DMS 273 (cell line): Measurements from ENCODE around the gene RMI2.

Experiments
- DNase-seq: peaks from one replicate; lab custom pipeline; 2025; ENCODE audit not compliant: unreplicated experiment; lab: John Stamatoyannopoulos, UW

Gene RMI2

DNA sequence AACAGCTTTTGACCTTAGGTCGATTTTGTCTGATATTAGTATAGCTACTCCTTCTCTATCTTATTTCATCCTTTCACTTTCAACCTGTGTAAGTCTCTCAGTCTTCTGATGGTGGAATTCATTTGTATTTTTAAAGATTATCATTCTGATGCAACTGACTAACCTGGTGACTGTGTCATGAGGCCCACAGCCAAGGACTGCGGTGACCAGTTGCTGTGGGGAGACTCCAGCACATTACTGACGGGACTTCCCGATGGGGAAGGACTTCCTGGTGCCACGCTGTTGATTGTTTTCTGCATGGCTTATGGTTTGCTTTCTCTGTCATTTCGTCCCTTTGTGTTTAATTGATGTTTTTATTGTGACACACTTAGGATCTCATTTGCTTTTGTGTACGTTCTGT is 34.2 kb downstream of the RMI2 start:
- DNase-seq: no peak

- no peak for DNase-seq
Measured at GRCh38 chr16:11380836-11381235, 35.6 kb downstream of the RMI2 start.

DNA sequence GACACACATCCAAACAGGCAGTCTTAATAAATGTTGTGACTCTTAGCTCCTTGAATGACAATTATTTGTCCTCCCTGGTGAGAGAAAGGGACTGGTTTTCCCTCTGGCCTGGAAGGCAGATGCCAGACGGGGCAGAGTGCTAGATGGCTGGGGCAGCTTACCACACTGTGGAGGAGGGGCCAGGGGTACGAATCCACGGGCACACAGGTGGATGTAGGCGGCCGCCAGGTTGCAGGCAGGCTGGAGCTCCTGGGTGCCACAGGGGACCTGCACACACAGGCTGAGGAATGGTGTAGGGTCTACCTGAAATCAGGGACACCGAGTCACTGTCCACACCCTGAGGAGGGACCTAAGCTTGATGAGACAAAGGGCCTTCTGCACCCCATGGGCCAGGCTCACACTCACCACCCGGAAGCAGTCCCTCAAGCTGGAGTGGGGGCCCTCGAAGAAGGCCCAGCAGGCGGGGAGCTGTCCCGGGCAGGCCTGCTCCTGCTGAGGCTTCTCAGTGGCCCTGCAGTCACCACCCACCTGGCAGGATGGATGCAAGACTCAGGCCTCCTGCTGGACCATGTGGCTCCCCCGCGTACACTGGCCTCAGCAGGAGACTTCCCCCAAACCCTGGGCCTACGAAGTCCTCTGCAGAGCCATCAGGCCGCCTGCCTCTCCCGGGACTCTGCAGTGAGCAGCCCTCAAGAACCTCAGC is 38.4 kb downstream of the RMI2 start:
- no peak for DNase-seq

- no peak for DNase-seq
Measured at GRCh38 chr16:11384184-11384955, 39.1 kb downstream of the RMI2 start.

GRCh38 chr16:11384956-11385586 is 39.8 kb downstream of the RMI2 start:
- DNase-seq: no peak

- no peak for DNase-seq
Measured at GRCh38 chr16:11386054-11386680, 40.9 kb downstream of the RMI2 start.

DNA sequence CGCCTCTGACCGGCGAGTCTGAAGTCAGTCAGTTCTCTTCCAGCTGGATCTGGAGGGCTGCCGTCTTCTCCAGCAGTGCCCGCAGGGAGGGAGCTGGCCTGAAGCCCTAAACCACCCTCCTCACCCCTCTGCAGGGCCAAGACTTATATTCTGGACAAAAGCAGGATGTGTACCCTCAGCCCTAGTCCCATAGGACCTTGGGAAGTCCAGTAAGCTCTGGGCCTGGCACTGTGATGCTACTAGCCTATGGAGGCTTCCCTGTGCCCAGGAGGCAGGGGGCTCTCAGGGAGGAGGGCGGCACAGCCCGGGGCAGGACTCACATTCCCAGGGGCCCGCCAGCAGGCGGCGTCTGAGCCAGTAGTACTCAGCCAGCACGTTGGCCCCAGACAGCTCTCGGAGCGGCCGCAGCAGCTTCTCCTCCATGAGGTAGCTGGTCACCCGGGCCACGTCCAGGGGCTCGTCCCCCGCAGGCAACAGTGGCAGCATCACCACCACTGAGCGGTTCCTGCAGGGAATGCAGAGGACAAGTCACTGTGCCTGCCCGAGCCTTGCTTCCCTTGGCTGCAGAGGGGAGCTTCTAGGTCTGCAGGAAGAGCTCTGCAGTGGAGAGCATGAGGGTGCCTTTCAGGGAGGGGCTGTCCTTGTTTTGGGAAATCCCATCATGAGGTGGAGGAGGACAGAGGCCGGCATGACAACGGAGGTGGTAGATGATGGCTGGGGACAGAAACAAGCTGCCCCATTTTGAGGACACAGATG is 41.7 kb downstream of the RMI2 start:
- DNase-seq: peak; percentile 74

- DNase-seq: no peak
Measured at GRCh38 chr16:11389083-11389482, 43.8 kb downstream of the RMI2 start.

DNA sequence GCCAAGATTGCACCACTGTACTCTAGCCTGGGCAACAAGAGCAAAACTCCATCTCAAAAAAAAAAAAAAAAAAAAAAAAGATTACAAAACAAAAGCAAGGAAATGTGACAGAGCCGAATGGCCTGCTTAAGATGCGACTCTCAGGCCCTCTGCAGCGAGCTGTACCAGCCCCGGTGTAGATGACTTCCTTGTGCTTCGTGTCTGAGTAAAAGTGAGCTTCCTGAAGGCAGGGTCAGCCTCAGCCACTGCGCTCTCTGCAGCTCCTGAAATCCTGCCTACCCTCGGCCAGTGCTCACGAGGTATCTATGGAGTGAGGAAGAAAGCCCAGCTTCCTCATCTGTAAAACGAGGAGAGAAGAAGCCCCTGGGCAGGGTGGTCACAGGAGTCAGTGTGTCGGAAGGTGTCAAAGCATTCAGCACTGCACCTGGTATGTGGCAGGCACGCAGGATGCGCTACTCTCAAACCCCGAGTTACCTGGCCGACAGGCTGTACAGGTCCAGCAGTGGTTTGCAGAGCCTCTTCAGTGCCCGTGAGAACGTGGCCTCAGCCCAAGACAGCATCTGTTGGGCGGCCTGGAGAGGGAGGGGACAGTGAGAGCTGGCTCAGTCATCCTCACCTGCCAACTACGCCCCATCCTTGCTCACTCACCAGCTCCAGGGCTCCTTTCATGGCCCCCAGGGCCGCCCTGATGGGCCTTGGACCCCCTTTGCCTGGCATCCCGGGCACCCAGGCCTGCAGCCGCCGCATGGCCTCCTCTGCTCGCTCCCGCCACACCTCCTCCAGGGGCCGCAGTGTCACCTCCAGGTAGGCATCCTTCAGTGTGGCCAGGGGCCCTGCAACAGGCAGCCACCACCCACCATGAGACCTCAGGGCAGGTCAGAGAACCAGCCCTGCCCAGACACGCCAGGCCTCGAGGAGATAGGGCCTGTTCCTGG is 44.6 kb downstream of the RMI2 start:
- no peak for DNase-seq

GRCh38 chr16:11390573-11391495 is 45.6 kb downstream of the RMI2 start:
- DNase-seq: peak; percentile 35

- DNase-seq: no peak
Measured at GRCh38 chr16:11391576-11391975, 46.3 kb downstream of the RMI2 start.

DNA sequence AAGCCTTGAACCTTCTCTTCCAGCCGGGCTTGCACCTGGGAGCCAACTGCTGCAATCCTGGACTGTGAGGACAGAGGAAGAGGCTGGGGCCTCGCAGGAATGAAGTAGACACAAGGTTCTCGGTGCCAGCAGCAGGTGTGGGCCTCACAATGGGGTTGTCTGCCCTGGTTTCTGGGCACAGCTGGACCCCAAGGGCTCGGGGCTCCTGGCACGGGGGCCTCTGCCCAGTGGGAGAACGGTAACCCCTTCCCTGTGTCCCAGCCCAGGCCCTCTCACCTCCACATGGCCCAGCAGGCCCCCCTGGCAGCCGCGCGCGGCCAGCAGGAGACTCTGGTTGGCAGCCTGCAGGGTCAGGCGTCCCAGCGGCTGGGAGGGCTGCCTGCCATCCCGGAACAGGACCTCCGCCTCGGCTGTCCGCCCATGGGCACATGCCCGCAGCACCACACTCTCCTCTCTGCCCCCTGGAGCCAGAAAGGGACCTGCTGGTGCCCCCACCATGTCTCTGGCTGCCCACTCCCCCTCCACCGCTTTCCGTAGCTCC is 46.9 kb downstream of the RMI2 start:
- no peak for DNase-seq

DNA sequence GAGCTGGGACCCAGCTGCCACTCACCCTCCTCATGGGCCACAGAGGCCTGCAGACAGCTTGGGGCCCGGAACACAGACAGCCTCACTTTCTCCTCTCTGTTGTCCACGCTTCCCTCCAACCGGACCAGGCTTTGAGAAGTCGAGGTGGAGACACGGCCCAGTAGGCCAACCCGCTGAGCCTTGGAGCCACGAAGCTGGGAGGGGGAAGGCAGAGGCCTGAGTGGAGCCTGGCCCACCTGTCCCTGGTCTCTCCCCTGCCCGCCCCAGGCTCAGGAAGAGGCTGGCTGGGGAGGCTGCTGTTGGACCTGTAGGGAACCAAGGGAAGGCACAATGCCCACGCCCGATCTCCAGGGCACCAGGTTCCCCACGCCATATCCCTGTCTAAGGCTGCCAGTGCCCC is 48.1 kb downstream of the RMI2 start:
- DNase-seq: no peak

DNA sequence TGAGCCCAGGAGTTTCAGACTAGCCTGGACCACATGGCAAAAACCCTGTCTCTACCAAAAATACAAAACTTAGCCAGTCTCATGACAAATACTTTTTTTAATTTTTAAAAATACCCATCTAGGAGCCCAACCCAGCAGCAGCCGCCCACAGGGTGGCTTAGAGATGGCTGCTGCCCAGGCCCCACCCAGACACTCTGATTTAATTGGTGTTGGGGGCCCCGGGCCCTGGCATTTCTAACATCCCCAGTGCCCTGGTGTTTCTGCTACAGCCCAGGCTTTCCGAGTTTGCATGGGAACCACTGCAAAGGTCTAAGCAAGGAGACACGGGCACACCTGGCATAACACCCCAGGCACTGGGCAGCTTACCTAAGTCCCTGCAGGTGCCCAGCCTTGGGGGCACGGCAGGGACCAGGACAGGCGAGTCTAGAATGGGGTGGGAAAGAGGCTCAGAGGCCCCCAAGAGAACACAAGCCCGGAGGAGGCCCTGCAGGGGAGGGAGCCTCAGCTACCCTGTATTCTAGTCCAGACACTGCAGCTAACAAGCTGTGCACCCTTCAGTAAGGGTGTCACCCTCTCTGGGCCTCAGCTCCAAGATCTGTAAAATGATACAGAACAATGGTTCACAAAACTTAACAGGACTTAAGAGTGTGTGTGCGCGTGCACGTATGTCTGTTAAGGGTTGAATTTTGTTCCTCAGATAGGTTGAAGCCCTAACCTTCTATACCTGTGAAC is 48.8 kb downstream of the RMI2 start:
- no peak for DNase-seq

- DNase-seq: no peak
Measured at GRCh38 chr16:11394593-11394960, 49.3 kb downstream of the RMI2 start.

GRCh38 chr16:11395008-11395948 is 50.0 kb downstream of the RMI2 start:
- DNase-seq: no peak

- no peak for DNase-seq
Measured at GRCh38 chr16:11395949-11396240, 50.6 kb downstream of the RMI2 start.
